Stimulated activated CD8-positive, alpha-beta memory T cell treated with anti-CD3 and anti-CD28 coated beads, Interleukin-7, amount 100 ng/mL, for 1 hour (primary cell): ENCODE results near the gene SETD2.

ENCODE experiments used
- DNase-seq, 2 donors: peaks; one replicate each; pipeline ENCODE4 v3.0.0-alpha.2; 2020; ENCODE audit warnings: low read depth in 2 of 2

SETD2 gene

DNA sequence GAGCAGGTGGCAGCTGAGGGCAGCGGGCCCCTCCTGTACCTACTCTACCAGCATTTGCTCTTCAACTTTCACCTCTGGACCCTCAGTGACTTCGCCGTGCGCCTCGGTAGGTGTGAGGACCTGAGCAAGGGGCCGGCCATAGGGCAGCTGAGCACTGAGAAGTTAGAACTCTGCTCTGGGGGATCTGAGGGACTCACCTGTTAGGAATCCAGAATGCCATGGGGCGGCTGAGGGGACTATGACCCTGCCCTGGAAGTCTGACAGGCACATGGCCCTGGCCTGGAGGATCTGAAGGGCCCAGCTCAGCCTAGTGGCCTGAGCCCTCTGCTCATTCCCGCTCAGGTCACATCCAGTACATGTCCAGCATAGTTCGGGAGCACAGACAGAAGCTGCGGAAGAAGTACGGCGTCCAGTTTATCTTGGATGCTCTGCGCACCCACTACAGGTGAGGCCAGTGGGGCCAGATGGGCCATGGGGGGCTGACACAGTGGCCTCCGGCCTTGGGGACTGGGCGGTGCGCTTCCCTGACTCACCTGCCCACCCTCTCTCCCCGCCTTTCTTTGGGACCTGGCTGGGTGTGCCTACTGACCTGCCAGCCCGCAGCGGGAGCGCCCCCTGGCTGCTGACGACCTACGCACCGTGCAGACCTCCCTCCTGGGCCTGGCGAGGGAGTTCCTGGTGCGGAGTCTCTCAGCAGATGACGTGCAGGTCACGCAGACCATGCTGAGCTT, 165.6 kb downstream of the SETD2 start:
- peak; percentile 45 to 59 for DNase-seq

DNA sequence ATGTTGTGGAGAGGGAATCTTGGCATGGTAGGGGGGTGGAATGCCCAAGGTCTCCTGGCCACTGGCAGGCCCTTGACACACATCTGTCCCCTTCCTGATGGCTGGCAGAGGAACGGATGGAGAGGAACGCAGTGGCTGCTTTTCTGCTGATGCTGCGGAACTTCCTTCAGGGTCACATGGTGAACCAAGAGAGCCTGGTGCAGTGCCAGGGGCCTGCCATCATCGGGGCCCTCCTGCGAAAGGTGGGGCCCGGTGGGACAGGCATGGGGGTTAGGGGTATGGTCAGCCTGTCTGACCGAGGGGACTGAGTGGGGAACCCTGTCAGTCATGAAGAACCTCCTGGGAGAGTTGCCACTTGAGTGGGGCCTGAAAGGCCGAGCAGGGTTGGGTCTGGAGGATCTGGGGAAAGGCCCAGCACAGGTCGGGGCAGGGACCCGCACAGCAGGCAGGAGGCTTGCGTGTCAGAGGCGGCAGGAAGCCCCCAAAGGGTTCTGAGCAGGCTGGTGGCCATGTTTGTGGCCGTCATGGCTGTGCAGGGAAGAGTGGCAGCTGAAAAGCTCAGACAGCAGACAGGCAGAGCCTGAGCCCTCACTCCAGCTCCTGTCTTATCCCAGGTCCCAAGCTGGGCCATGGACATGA, 166.3 kb downstream of the SETD2 start:
- no peak for DNase-seq

DNA sequence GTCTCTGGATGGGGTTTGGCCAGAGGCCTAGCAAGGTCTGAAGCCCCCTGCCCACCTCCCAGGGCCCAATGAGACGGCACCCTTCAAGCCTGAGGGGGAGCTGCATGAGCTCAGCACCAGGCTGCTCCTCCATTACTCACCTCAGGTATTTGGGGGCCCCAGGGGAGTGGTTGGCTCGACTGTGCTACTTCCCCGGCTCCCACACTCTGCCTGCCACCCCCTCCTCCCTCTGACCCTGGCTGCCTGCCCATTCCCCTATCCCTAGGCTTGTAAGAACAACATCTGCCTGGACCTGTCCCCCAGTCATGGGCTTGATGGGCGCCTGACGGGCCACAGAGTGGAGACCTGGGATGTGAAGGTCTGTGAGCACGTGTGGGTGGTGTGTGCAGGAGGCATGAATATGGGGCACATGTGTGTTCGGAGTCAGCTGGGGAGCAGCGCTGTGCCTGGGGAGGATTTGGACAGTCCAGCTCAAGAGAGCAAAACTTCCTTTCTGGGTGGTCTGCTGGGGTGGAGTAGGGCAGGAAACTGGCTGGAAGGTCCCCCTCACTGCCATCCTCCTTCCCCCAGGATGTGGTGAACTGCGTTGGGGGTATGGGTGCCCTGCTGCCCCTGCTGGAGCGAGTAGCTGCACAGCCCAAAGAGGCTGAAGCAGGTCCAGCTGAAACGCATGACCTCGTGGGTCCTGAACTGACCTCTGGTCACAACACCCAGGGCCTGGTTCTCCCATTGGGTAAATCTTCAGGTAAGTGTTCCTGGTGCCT, 167.0 kb downstream of the SETD2 start:
- DNase-seq, result no peak

DNA sequence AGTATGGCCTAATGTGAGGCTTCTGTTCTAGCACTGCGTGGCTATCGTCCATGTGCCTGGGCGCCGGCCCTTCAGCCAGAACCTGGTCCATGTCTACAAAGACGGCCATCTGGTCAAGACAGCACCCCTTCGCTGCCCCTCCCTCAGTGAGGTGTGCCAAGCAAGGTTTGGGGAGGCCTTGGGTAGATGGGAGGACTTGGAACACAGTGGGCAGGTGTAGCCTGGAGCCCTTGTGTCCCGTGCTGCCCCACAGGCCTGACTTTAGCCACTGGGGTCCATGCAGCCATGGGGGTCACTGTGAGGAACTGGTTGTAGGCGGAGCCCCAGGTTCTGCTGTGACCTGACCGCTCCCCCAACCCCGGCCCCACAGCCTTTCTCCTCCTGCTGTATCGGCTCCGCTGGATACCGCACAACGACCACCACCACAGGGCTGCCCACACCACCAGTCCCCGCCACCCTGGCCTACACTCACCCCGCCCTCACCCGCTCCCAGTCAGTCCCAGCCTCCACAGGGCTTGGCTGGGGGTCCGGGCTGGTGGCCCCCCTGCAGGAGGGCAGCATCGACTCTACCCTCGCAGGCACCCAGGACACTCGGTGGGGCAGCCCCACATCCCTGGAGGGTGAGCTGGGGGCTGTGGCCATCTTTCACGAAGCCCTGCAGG, 167.9 kb downstream of the SETD2 start:
- no peak for DNase-seq

DNA sequence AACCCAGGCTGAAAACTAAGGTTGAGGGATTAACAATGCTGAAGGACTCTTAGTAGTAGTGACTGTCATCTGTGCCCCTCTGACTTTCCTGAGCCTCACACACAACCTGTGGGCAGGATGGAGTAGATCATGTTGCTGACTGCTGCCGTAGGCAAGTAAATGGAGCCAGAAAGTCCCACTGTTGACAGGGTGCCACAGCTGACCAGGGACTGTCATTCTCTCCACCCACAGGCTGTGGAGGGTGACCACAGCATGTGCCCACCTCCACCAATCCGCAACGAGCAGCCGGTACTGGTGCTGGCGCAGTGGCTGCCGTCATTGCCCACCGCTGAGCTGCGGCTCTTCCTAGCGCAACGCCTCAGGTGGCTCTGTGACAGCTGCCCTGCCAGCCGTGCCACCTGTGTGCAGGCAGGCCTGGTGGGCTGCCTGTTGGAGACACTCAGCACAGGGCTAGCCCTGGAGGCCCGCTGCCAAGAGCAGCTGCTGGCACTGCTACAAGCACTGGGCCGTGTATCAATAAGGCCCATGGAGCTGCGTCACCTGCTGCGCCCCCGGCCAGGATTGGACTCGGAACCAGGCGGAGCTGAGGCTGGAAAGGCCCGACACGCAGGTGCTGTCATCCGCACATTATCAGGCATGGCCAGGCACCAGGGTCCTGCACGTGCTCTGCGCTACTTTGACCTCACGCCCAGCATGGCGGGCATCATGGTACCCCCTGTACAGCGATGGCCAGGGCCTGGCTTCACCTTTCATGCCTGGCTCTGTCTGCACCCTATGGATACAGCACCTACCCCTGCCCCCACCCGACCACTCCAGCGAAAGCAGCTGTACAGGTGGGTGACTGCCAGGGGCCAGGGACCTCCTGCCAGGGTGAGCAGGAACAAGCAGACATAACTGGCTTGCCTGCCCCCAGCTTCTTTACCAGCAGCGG, 168.8 kb downstream of the SETD2 start:
- no peak for DNase-seq

DNA sequence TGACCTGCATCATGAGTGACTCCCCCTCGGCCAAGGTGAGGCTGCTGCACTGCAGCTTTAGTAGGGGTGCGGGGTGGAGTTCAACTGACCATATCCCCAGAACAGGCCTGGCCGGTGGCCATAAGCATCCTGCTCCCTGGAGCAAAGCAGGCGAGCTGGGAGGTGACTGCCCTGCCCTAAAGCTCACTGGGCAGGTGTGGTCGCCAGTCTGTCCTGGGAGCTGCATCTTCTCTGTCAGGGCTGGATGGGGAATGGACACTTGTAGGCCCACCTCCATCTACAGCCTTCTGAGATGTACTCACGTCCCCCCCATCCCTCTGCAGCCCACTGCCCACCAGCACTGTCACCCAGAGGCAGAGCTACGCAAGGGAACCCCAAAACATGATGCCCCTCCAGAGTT, 169.9 kb downstream of the SETD2 start:
- no peak for DNase-seq

DNA sequence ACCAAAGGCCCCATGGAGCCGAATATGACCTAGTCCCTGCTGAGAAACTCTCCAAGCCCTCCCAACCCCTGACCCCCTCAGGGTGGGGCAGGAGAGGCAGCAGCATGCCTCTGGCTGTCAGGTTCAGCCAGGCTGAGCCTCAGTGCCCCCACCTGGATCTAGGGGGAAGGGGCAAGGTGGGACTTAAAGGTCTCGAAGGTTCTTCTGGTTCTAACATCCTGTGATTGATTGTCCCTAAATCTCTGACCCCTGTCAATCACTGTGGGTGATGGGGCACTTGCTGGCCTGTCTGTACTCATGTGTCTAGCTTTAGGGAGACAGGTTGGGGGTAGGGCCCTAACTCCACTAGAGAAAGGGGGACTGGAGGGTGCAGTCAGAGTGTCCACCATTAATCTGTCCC, 170.6 kb downstream of the SETD2 start:
- DNase-seq, result no peak

DNA sequence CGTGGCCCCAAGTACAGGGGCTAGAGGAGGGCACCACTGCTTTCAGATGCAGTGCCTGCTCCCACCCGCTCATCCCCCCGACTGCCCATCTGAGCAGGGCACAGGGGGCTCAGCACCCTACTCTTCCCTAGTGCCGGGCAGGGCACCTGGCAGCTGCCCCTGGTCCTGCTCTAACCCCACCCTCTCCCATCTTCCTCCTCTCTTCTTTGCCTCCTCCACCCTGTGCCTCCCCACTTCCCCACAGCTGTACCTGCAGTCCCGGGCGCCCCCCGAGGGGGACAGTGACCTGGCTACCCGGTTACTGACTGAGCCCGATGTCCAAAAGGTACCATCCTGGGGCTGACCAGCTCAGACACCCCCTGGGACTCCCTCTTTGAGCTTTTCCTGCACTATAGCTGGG, 171.7 kb downstream of the SETD2 start:
- no peak for DNase-seq

DNA sequence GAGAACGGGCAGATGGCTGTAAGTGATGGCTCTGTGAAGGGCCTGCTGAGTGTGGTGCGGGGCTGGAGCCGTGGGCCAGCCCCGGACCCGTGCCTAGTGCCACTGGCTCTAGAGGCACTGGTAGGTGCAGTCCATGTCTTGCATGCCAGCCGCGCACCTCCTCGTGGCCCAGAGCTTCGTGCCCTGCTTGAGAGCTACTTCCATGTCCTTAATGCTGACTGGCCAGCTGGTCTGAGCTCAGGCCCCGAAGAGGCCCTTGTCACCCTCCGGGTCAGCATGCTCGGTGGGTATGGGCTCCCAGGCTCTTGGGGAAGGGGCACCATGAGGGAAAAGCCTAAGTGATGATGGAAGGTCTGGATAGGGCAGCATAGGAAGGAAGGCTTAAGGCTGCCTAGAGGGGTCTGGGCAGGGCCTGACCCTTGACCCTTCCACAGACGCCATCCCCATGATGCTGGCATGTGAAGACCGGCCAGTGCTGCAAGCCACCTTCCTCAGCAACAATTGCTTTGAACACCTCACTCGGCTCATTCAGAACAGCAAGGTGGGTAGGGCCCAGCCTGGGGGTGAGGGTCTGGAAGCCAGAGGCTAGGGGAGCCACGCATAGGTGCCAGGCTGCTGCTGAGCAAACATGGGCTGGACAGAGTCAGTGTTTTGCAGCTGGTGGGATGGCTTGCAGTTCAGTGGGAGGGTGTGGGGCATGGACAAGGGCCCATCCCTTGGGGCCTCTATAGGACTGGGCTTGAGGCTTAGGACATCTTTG, 172.3 kb downstream of the SETD2 start:
- DNase-seq, result no peak

DNA sequence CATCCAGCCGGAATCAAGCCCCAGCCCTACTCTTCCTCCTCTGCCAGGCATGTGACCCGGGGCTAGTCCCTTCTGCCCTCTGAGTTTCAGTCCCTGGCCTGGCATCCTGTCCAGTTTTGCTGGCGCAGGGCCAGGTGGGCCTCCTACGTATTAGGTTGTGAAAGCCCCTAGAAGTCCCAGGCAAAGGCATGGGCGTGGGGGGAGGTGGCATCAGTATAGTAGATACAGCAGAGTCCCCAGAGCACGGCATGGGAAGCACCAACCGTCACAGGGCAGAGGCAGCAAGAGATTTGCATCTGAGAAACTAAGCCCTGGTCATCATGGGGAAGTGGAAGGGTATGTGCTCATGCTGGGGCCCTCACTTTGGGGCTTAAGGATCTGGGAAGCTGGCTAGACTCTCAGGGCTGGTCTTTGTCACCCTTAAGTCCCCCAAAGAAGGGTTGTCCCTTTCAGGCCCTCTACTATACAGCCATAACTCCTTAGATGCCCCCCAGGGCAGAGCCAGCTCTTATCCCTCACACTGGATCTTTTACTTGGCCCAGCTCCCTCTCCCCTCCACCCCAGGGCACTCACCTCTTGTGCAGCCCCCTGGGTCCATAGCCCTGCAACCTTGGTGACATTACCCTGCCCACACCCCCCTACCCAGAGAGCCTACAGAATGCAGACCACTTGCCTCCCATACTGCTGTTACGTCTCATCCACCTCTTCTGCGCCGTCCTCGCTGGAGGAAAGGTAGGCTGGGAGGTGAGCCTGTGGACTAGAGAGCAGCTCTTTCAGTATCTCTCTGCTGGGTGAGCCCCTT, 173.1 kb downstream of the SETD2 start:
- DNase-seq, result no peak

DNA sequence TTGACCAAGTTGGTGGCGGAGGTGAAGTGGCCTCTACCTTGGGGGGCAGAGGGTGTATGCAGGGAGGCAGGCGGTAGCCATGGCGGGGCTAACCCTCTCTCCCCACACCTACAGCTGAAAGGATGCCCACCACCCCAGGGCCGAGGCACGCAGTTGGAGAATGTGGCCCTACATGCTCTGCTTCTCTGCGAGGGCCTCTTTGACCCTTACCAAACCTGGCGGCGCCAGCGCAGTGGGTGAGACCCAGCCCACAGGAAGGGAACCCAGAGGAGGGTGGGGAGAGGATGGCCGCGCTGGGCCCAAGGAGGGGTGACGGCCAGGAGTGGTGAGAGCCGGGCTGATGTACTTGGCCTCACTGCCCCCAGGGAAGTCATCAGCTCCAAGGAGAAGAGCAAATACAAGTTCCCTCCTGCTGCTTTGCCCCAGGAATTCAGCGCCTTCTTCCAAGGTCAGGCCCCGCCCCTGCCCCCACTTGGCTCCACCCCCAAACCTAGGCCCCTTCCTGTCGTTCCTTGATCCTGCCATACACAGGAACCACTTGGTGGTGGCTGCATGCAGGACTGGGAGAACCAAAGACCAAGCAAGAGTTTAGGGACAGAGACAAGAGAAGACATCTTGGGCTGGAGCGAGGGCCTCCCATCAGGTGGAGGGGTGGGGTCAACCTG, 174.6 kb downstream of the SETD2 start:
- DNase-seq, result no peak

DNA sequence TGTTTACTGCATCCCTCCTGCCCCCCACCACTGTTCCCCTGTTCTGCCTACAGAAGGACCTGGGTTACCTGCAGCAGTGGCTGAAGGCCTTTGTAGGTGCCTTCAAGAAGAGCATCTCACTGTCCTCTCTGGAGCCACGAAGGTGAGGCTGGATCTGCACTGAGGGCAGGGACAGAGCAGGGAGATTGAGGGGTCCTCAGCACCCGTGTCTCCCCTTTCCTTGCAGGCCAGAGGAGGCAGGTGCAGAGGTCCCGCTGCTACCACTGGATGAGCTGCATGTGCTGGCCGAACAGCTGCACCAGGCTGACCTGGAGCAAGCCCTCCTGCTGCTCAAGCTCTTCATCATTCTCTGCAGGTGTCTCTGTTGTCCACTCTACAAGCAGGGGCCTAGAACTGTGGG, 175.3 kb downstream of the SETD2 start:
- no peak for DNase-seq

DNA sequence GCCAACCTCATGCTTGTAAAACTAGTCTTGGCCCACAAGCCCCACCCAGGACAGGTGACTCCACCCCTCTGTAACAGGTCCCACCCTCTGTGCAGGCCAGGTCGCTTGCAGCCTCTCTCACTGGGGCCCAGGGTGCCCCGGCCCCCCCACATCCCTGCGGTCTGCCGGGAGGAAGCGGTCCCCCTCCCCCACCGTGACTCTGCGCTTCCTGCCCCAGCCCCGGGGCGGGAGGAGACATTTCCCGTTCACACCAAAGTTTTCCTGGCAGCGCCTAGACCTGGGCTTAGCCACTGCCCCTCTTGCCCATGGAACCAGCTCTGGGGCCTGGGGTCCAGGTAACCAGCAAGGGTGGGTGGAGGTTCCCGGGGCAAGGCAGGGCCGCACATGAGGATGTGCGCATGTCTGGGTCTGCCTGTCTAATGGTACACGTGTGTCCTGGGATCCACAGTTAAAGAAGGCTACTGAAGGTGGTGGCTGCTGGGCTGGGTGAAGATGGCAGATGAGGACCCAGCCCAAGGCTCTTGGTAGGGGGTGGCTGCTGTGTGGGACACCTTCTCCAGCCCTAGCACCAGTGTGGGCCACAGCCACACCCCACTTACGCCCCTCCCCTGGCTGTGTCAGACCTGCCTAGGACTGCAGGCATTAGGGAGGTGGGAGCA, 176.0 kb downstream of the SETD2 start:
- DNase-seq, result peak; percentile 68 to 69

DNA sequence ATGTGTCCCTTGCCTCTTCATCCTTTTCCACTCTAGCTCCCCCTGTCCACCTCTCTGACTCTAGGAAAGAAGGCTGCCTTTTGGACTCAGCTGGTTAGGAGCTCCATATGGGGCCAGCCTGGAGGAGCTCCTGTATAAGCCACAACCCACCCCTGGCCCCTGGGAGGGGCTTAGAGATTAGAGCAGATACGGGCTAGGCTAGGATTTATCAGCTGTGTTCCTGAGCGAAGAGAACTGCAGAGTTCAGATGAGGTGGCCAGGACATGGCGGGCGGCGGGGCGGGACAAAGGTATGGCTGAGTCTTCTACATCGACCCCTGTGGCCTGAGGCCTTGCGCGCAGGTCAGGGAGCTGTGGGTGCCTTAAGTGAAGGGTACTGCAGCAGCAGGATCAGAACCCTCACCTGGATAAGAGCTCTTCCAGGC, 176.6 kb downstream of the SETD2 start:
- no peak for DNase-seq

DNA sequence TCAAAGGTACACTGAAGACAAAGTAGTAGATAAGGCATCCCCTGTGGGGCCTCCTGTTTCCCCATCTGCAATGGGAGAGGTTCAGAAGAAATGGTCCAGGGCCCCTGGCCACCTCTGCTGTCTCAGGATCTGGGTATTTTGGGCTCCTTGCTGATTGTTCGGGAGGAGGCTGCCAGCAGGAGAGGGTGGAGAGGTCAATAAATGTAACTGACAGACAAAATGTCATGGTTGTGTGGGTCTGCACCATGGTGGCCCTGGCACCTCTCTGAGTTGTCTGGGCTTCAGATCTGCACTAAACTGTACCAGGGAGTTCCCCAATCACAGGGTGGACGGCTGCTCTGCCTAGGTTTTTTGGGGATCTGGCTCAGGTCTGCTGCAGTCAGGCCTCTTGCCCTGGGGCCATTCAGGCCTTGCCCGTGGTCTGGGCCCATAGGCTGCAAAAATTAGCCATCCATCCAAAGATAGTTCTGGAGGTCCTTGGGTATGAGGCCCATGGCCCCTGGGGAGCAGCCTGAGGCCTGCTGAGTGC, 177.1 kb downstream of the SETD2 start:
- DNase-seq, result no peak

DNA sequence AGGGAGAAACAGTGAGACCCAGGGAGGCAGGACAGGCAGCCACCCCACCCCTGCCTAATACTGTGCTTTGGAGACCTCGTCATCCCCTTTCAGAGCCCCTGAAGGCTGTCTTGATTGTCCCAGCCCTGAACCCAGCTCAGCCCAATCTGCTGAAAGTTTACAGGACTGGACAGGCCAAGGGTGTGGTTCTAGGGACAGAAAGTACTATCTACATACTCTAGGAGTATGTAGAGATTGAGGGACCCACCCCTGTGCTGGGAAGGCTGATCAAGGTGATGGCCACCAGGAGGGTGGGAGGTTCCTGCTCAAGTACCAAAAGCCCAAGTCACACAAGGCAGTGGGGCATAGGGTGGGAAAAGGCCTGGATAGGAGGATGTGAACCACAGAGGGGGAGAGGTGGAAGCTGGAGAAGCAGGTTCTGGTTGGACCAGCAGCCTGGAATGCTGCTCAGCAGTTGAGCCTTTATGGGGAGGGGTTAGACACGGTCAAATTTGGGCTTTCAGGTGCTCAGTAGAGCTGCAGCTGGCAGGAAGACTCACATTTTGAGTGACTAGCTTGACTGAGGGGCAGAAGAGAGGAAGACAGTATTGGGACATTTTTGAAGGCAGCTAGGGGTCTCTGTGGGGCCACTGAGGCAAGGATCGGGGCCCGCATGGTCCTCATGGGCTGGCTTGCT, 177.7 kb downstream of the SETD2 start:
- DNase-seq, result no peak

DNA sequence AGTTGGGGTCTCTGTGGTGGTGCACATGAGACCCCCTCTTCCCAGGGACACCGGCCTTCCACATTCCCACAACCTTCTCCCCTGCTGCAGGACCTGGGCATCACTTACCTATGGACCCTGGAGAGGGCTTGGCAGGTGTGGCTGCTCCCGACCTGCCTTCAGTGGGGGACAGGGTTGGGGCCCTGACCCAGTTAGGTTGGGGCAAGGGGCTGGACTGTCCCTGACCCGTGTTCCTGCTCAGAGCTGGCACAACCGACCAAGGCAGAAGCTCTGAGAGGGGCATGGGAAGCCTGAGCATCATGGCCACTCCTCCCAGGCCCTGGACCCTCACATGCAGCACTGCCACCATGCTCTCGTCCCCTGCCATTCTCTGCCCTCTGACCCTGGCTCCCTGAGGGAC, 178.3 kb downstream of the SETD2 start:
- no peak for DNase-seq
